UCSD-AML1 (cell line): Measurements from ENCODE around the gene SLC30A7.
"Not testable (repeated sequence)": the region's sequence is repeated elsewhere in the genome, so short reads cannot be mapped to it uniquely, and the experiment has no call there.

Experiments used
- DNase-seq: peaks from one replicate; lab custom pipeline; 2025; ENCODE audit not compliant: unreplicated experiment; lab: John Stamatoyannopoulos, UW

The SLC30A7 gene

GRCh38 chr1:100895540-100896480 is at the start of gene SLC30A7:
Gene SLC30A7, plus strand, starts transcription at chr1:100896090. Its CDS starts 173 bp downstream, at chr1:100896263.
- DNase-seq = peak; percentile 93

- no peak for DNase-seq
Measured at GRCh38 chr1:100847361-100848082, 48.4 kb upstream of the SLC30A7 start.

GRCh38 chr1:100851726-100852125 is 44.2 kb upstream of the SLC30A7 start:
- no peak for DNase-seq

GRCh38 chr1:100852976-100853375 is 42.9 kb upstream of the SLC30A7 start:
- no peak for DNase-seq

GRCh38 chr1:100855116-100855515 is 40.8 kb upstream of the SLC30A7 start:
- not testable (repeated sequence) for DNase-seq

- DNase-seq = no peak
Measured at GRCh38 chr1:100860397-100860991, 35.4 kb upstream of the SLC30A7 start.

GRCh38 chr1:100861379-100861778 is 34.5 kb upstream of the SLC30A7 start:
- DNase-seq = no peak

- DNase-seq = no peak
Measured at GRCh38 chr1:100862591-100862990, 33.3 kb upstream of the SLC30A7 start.

- DNase-seq = no peak
Measured at GRCh38 chr1:100866041-100866900, 29.6 kb upstream of the SLC30A7 start.

GRCh38 chr1:100866901-100867206 is 29.0 kb upstream of the SLC30A7 start:
- DNase-seq = no peak

GRCh38 chr1:100868364-100868995 is 27.4 kb upstream of the SLC30A7 start:
- no peak for DNase-seq

GRCh38 chr1:100869996-100870395 is 25.9 kb upstream of the SLC30A7 start:
- DNase-seq = no peak

- no peak for DNase-seq
Measured at GRCh38 chr1:100874433-100874832, 21.5 kb upstream of the SLC30A7 start.

GRCh38 chr1:100875228-100875627 is 20.7 kb upstream of the SLC30A7 start:
- DNase-seq = no peak

- DNase-seq = no peak
Measured at GRCh38 chr1:100876291-100876690, 19.6 kb upstream of the SLC30A7 start.

- DNase-seq = no peak
Measured at GRCh38 chr1:100879422-100879821, 16.5 kb upstream of the SLC30A7 start.

GRCh38 chr1:100881687-100882086 is 14.2 kb upstream of the SLC30A7 start:
- DNase-seq = no peak

GRCh38 chr1:100882698-100883097 is 13.2 kb upstream of the SLC30A7 start:
- no peak for DNase-seq

- no peak for DNase-seq
Measured at GRCh38 chr1:100883963-100884362, 11.9 kb upstream of the SLC30A7 start.

GRCh38 chr1:100889007-100889406 is 6.9 kb upstream of the SLC30A7 start:
- DNase-seq = not testable (repeated sequence)
